GM12891 (cell line): ENCODE data around the gene PDZRN3.

Source experiments
- DNase-seq: peaks from one replicate; pipeline ENCODE4 v3.0.0; 2011; ENCODE audit warnings: low spot score; ENCODE audit not compliant: insufficient read length
- FAIRE-seq: peaks from 2 replicates; lab custom pipeline; 2011; peaks lifted over from hg19 to GRCh38; lab: Jason Lieb, UNC
- PAX5 ChIP-seq: IDR thresholded peaks from 2 replicates; pipeline ENCODE4 v1.6.1; 2011; ENCODE audit warnings: low read length, moderate library complexity, mild to moderate bottlenecking; ENCODE audit not compliant: insufficient read depth, severe bottlenecking
- POLR2A ChIP-seq: IDR thresholded peaks from 2 replicates; pipeline ENCODE4 v1.6.1; 2011; ENCODE audit warnings: low read depth, low read length, control low read depth
- POLR2AphosphoS5 ChIP-seq: IDR thresholded peaks from 2 replicates; pipeline ENCODE4 v1.6.1; 2011; ENCODE audit warnings: low read depth, low read length, control low read depth
- POU2F2 ChIP-seq: IDR thresholded peaks from 2 replicates; pipeline ENCODE4 v1.6.1; 2011; ENCODE audit warnings: low read depth, mild to moderate bottlenecking, control low read depth, low read length, moderate library complexity
- SPI1 ChIP-seq: IDR thresholded peaks from 2 replicates; pipeline ENCODE4 v1.6.1; 2011; ENCODE audit warnings: low read depth, low read length, control low read depth
- TAF1 ChIP-seq: IDR thresholded peaks from 2 replicates; pipeline ENCODE4 v1.6.1; 2011; ENCODE audit warnings: low read depth, low read length, control low read depth

Gene PDZRN3

DNA sequence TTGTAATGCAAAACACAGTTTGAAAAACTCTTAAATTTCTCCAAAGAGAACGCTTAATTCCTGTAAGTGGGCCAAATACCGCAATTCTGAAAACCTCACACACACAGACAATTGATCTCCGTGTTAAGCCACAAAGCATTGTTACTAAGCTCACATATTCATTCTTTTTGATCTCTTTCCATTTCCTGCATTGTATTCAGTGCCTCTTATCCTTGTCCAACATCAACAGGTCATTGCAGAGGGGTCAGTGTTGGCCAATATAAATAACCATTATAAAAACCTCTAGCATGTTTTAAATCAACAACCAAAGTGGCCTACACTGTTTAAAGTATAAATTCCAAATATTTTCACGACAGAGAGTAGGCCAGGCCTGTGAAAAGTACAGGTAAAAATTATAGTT is 171.1 kb downstream of the PDZRN3 start:
- TF ChIP-seq POLR2A = no peak
- no peak for TF ChIP-seq POU2F2
- no peak for TF ChIP-seq POLR2AphosphoS5
- no peak for TF ChIP-seq SPI1
- TF ChIP-seq TAF1 = no peak
- TF ChIP-seq PAX5 = no peak
- DNase-seq (no peak), FAIRE-seq (no peak)

DNA sequence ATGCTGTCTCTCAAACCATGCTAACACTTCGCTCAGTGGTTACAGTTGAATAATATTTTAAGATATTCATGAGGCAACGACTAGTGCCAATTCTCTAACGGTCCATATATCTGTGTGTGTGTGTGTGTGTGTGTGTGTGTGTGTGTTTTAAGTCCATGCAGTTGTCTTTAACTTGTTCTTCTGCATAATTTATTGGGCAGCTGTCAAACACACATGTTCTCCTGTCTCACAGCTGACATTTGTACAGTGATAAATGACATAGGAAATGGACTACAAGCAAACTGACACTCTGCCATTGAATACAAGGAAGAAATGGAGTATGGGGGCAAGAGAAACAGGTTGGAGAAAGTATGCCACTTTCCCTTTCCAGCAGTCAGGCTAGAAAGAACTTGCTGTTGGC is 172.0 kb downstream of the PDZRN3 start:
- DNase-seq = no peak
- no peak for FAIRE-seq

DNA sequence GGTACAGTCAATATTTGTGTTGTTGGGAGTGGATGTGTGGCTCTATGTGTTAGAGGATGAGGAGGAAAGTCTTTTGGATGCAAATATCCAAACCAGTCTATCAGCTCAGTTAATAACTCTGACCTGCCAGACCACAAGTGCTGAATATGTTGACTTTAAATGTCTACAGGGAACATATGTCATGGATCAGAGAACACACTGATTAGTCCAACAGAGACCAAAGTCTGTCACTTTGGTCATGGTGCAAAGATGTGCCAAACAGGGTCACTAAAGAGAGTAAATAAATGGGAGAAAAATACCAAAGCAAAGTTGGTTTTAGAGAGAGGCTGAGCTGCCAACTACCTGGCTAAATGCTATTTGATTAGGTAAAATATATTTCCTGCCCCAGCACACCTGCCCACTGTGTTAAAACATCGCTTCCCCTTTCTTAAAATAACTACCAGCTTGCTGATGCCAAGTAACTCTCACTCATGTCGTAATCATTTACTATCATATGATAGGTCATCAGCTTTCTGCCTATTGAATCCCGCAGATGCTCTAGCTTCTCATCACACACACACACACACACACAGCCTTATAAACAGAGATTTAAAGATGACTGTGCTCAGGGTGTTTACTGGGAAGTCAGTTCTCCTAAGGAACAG is 173.3 kb downstream of the PDZRN3 start:
- no peak for DNase-seq
- peak; percentile 88 for FAIRE-seq
- TF ChIP-seq SPI1 (peak; percentile 85), TAF1 (no peak)

More for the DNA sequence above, 172.0 kb downstream of the PDZRN3 start:
- TF ChIP-seq POLR2AphosphoS5 (no peak), TAF1 (no peak), SPI1 (no peak), POU2F2 (no peak), POLR2A (no peak), PAX5 (no peak)

DNA sequence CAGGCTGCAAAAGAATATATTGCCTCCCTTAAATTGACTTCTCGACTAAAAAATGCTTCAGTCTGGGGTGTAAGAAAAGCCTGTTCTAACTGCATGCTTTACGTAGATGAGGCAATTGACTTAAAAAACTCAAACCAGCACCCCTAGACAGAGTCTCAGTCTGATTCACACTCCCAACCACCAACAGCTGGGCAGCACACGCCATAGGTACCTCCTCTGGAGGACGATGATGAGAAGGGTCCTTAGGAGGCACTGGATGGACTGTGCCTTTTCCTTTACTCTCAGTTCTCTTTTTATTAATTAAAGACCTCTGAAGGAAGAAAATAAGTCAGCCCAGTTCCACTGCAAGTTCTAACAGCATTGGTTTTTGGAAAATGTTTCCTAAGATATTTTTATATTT is 175.0 kb downstream of the PDZRN3 start:
- no peak for DNase-seq

DNA sequence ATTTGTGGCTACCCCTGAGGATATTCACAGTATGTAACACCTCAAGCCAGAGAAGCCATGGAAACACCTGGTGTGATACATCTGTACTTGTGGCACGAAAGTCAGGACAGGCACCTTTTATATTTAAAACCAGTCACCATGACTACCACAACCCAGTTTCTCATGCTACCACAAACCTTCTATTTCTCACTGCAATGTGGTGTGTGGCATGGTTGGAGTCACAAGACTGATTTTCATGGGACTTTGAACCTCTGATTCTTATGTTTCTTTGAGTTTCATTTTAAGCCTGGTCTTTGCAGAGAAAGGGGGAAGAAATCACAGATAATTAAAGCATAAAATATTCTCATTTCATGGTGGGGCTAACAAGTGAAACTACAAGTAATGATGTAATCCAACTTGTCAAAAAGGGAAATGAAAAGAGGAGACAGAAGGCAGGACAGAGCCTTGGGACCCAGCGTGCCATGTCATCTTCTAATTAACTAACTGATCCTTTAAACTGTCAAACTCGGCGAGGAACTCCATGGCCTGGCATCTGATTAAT is 175.9 kb downstream of the PDZRN3 start:
- TF ChIP-seq PAX5 (no peak), POLR2A (0 out of 2 replicates have a peak, but pooled peaks have one; percentile 23), SPI1 (peak; percentile 92), POU2F2 (peak; percentile 35; the same call in 1 of the 2 replicates), TAF1 (0 out of 2 replicates have a peak, but pooled peaks have one; percentile 13), POLR2AphosphoS5 (no peak)
- peak; percentile 30 for DNase-seq
- FAIRE-seq = peak; percentile 91

More for the DNA sequence above, 175.0 kb downstream of the PDZRN3 start:
- TF ChIP-seq POLR2A (no peak), POLR2AphosphoS5 (no peak), TAF1 (no peak), PAX5 (no peak), POU2F2 (0 out of 2 replicates have a peak, but pooled peaks have one; percentile 34), SPI1 (peak; percentile 61; the same call in 1 of the 2 replicates)
- FAIRE-seq = peak; percentile 81

DNA sequence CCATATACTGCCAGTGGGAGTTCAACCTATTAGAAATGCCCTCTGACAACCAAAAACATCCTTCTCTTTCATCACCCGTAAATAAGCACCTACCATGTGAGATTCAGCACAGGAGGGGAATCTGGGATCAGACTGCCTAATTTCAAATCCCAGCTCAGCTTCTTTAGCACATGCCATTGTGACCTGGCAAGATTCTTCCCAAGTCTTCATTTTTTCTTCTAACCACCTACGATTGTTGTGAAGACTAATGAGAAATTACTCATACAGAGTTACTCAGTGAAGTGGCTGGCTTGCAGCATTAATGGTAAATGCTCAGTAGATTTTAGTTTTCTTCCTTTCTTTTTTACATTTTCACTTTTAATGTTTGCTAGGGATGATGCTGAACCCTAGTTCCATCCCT is 176.7 kb downstream of the PDZRN3 start:
- DNase-seq = no peak
- no peak for TF ChIP-seq POLR2A
- FAIRE-seq = no peak

DNA sequence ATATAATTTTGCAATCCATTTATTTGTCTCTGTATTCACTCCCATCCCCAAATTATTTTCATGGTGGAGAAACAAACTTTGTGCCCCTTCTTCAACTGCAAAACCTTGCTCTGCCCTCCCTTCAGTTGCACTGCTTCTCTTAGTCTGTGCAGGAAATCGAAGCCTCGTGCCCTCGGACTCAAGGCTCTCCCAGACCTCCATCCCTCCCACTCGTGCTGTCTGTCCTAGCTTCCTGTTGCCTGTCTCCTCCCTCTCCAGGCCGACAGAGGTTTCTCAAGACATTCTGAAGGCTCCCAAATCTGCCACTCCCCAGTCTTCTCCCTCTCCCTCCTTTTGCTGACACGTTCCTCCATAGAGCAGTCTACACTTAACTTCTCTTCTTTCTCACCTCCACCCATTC is 177.6 kb downstream of the PDZRN3 start:
- TF ChIP-seq TAF1 (no peak), PAX5 (no peak), POLR2A (no peak), POLR2AphosphoS5 (no peak), POU2F2 (no peak), SPI1 (no peak)
- no peak for DNase-seq
- no peak for FAIRE-seq

DNA sequence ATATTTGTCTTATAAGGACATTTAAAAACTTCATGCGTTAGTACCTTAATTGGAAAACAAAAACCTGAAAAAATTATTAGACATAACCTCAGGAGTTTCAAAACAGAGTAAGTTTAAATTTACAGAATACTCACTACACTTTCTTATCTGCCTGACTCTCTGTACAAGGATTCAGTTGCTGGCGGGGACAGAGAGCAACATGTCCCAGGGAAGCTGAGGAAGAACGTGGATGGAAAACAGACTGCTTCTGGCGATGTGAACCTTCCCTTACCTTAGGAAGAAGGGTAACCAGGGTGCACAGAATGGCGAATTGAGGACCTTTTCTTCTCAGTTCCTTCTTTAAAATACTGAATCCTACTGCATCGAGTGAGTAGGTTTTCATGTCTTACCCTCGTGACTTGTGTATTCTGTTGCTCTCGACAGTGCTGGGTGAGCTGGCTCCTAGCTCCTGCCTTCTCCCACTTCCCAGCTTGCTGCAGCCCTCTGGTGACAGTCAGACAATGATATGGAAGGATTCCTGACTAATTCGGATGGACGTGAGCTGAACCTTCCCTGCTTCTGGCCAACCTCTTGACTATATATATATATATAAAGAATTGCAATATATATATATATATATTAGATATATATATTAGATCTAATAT is 178.2 kb downstream of the PDZRN3 start:
- DNase-seq = no peak
- FAIRE-seq = no peak
- no peak for TF ChIP-seq TAF1
- TF ChIP-seq POU2F2 = no peak
- no peak for TF ChIP-seq POLR2AphosphoS5
- no peak for TF ChIP-seq PAX5
- no peak for TF ChIP-seq POLR2A
- no peak for TF ChIP-seq SPI1

DNA sequence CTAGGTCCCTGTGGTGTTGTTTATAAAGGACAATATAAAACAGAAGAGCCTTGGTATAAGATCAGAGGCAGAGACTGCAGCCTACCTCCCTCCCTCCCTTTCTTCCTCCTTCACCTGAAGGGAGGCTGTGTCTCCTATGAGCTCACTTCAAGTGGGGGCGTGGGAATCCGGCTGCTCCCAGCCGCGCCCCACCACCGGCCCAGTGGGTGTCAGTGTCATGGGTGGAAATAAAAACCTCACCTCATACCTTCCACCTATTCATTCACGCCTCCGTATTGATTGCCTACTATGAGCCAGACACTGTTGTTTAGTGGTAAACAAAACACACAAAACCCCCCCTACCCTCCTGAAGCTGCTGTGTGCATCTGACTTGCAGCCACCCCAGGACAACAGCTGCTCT is 181.9 kb downstream of the PDZRN3 start:
- FAIRE-seq (no peak), DNase-seq (no peak)
- TF ChIP-seq TAF1 (no peak), POLR2AphosphoS5 (no peak), SPI1 (no peak), PAX5 (no peak), POLR2A (no peak), POU2F2 (no peak)

DNA sequence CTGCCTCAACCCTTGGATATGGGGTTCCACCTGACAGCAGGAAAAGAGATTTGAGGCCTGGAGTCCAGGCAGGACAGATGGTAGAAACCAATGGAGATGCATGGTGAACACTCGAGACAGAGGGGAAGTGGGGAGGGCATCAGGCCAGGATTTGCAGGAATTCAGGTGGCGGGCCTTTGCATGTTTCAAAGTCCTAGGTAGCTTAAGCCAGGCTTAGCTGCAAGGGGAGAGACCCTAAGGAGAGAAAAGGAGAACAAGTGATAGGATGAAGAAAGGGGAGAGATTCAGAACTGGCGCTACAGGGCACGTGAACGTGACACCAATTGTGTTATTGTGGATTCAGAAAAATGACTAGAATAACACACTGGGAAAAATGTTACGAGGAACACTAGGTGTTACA is 182.6 kb downstream of the PDZRN3 start:
- TF ChIP-seq TAF1 (no peak), POU2F2 (no peak), SPI1 (no peak), POLR2AphosphoS5 (no peak), POLR2A (no peak), PAX5 (no peak)
- no peak for FAIRE-seq

DNA sequence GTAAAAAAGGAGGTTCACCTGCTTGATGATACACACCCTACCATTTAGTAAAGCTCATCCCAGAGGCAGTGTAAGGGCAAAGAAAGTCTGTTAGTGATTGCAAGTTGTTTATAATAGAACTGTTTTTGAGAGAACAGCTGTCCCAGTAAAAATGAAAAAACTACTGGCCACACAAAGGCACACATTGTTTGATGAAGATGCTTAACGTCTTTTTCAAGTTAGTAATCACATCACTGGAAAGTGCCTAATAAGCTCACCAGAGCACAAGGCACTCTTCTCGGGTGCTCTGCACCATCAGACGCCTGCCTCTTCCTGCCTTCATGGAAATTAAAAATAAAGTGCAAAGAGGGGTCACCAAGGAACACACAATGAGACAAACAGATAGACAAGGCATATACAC is 186.9 kb downstream of the PDZRN3 start:
- DNase-seq = no peak
- FAIRE-seq = no peak
- TF ChIP-seq POLR2A (no peak), POLR2AphosphoS5 (no peak), POU2F2 (no peak), SPI1 (no peak), PAX5 (no peak), TAF1 (no peak)

More for the DNA sequence above, 182.6 kb downstream of the PDZRN3 start:
- no peak for DNase-seq
